NCI-H2196 (cell line): ENCODE measurements around the gene TBL1Y.
"Not testable (repeated sequence)": the region's sequence is repeated elsewhere in the genome, so short reads cannot be mapped to it uniquely, and the experiment has no call there.

Experiments
- DNase-seq: peaks from one replicate; lab custom pipeline; 2025; ENCODE audit not compliant: unreplicated experiment; lab: John Stamatoyannopoulos, UW

TBL1Y gene

DNA sequence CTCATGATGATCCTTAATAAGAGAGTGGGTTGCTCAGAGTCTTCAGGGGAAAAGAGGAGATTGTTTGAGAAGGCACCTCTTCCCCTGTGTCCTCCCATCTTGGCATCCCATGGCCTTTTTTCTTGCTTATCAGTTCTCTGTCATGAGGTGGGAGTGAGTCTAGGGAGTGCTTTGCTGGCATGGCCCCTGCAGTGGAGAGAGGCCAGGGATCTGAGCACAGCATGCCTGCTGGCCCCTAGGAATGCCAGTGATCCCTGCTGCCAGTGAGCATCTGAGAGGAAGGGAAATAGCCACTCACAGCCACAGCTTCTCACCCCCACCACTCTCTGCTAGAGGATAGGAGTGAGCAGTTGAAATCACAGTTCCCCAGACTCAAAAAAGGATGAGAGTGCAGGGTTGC is 168.2 kb downstream of the TBL1Y start:
- no peak for DNase-seq

DNA sequence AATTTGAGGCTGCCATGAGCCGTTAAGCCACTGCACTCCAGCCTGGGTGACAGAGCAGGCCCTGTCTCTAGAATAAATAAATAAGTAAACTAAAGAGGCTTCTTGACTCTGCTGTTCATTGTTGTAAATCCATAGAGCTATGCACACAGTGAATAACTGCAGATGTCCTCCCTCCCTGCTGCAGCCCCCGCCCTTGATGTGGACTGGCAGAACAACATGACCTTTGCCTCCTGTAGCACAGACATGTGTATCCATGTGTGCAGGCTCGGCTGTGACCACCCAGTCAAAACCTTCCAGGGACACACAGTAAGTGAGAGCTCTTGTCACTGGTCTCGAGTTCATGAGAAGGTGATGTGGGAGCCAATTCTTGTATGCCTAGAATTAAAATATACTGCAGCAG is 170.1 kb downstream of the TBL1Y start:
- not testable (repeated sequence) for DNase-seq

DNA sequence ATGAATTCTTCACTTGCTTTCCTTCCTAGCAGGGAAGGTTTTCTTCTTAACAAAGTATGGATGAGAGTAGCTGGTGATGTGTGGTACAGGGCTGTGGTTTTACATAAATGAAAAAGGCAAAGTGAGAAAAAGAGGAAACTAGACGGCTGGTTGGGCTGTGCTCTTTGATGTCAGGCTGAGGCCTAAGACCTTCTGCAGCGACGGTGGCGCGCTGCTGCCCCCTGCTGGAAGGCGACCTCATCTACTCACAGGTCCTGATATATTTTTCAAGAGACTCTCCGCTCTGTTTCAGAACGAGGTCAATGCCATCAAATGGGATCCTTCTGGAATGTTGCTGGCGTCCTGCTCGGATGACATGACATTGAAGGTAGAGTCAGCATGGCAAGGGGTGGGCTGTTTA is 175.1 kb downstream of the TBL1Y start:
- peak; percentile 57 for DNase-seq

DNA sequence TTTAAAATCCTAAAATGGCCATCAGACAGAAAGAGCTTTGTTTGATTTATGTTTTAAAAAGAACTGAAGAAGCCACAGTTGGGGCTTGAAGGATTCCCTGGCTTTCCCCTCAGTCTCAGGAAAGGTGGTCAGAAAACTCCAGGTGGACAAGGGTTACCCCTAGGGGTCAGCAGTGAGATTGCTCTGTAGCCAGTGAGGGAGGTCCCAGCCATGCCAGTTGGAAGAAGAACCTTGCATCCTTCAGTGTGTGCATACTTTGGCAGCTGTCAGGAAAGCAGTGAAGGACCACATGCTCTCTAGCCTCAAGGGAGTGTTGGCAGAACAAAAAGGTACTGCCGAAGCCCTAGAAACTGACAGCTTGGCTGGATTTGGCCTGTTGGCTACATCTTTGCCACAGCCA is 182.3 kb downstream of the TBL1Y start:
- DNase-seq = no peak

DNA sequence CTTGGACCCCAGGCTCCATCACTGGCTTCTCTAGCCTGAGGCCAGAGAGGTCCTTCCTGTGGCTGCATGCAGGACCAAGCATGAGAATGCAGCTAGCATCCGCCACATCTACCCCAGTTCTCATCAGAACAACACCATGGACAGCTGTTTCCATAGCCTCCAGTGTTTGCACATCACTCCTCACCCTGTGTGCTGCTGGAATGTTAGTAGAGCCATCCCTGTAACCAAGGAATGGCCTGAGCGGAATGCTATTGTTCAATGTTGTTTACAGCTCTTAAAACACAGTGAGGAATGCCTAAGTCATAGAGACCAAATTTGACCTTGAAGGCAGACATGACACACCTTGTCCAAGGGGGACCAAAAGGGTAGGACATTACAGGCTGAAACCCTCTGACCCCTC is 183.9 kb downstream of the TBL1Y start:
- DNase-seq = no peak

- no peak for DNase-seq
Observed at GRCh38 chrY:7097021-7097420, 186.5 kb downstream of the TBL1Y start.

GRCh38 chrY:7099742-7100141 is 189.2 kb downstream of the TBL1Y start:
- DNase-seq = no peak

DNA sequence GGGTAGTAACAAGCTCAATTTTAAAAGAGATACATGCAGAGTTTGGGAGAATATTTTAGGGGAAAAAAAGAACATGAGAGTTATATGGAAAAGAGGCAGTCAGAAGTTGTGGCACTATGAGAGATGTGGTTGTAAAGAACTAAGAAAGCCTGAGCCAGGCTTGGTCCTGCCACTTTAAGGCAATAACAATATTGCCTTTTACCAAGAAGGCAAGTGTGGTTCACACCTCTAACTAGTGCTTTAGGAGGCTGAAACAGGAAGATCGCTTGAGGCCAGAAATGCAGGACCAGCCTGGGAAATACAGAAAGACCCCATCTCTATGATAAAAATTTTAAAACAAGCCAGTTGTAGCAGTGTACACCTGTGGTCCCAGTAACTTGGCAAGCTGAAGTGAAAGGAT is 192.2 kb downstream of the TBL1Y start:
- DNase-seq = no peak

DNA sequence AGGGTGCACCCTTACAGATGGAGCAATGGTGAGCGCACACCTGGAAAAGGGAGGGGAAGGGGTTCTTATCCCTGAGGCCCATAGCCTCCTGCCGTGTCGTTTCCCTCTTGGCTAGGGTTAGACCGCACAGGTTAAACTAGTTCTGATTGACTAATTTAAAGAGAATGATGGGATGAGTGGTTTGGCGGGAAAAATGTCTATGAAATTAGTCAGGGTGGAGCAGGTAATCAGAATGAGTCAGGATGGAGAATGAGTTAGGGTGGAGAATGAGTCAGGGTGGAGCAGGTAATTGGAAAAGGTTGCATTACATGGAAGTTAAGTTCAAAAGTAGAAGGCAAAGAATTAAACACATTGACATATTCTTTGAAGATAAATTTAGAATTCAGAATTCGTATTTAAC is 196.7 kb downstream of the TBL1Y start:
- no peak for DNase-seq

GRCh38 chrY:7110086-7110485 is 199.6 kb downstream of the TBL1Y start:
- no peak for DNase-seq

GRCh38 chrY:7115871-7116270 is 205.4 kb downstream of the TBL1Y start:
- DNase-seq = no peak

DNA sequence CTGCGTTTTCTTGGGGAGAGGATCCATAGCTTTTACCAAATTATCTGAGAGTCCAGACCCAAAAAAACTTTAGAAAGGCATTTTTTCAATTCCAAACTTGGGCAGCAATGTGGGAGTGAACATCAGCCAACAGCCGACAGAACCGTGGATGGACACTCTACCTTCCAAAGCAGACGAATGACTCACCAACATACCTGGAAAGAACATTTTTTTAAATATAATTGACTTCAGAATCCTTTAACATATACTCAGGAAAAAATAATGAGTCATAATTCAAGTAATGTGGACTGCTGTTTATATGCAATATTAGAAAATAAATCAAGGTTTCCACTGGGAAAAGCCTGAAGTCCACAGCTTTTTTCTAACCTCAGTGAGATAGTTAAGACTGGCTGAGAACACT is 211.7 kb downstream of the TBL1Y start:
- no peak for DNase-seq

DNA sequence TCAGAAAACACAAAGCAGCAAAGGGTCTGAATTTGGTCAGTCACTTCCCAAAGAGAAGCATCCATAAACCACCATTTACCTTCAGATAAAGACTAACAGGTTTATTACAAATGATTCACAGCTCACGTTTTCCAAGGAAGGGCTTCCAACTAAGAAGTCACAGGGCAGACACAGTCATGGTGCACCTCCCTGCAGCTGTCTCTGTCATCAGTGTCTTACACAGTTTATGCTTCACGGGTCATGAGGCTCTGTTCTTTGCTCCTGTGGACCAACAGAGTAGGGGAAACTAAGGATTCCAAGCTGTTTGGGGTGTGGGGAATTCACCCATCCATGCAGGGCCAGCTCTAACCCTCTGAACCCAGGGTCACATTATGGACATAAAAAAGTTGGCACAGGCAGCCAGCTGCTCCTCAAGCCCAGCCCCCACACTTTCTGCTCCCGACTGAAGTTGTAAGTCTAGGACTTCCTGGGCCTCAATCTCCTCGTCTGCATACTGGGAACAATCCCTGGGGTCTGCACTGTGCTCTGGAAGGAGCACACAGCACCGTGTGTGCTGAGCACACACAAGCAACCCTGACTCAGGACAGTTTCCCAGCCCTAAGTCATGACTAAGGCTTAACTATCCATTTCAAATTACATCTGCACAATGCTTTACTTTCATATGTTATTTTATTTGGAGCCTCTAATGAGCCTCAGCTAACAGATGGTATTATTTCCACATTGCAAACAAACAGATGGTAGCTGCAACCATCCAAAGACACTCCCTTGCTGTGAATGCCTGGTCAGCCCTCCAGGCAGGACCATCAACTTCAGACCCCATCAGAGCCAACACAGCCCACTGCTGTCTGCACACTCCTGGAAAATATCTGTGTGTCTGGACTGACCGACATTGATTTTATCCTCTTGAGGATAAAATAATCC is 214.9 kb downstream of the TBL1Y start:
- no peak for DNase-seq

- no peak for DNase-seq
Observed at GRCh38 chrY:7128211-7128610, 217.7 kb downstream of the TBL1Y start.
